GM21367 (cell line): ENCODE measurements around the gene PALM2AKAP2.
"Not testable (repeated sequence)": the region's sequence is repeated elsewhere in the genome, so short reads cannot be mapped to it uniquely, and the experiment has no call there.

Experiments used
- ATAC-seq: cut with Tn5 transposase; IDR thresholded peaks from one replicate; pipeline ENCODE4 v1.9.1; 2021; ENCODE audit not compliant: unreplicated experiment

Gene PALM2AKAP2

DNA sequence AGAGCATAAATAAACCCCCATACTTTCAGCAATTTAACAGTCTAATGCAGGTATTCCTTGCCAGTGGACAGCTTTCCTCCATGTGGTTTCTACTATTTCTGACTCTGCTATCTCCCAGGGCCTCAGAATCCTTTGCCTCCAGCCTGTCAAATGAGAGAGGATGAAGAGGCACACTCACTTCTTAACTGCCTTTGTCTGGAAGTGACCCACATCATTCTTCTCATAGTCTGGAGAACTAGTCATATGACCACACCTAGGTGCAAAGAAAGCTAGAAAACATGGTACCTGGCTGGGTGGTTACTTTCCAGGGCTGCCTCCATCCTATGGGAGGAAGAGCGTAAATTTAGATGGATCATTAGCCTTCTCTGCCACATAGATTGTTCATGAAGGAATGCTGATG lies 22.5 kb downstream of the PALM2AKAP2 start:
- ATAC-seq, result no peak

DNA sequence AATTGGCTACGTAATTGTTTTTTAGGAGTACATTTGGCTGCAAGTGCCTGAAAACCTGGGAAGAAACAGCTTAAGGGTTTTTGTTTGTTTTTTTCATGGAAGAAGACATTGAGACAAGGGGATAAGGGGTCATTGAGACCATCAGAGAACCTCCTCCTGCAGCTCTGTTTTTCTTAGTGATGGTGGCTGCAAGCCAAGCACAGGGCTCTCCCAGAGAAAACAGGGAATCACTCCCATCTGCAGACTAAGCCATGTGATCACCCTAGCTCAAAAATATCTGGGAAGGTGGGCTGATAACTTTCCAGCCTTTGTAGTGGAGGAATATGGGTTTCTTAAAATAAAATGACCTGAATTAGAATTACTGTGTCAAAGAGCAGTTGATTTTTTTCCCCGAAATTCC lies 25.1 kb downstream of the PALM2AKAP2 start:
- ATAC-seq, result no peak

DNA sequence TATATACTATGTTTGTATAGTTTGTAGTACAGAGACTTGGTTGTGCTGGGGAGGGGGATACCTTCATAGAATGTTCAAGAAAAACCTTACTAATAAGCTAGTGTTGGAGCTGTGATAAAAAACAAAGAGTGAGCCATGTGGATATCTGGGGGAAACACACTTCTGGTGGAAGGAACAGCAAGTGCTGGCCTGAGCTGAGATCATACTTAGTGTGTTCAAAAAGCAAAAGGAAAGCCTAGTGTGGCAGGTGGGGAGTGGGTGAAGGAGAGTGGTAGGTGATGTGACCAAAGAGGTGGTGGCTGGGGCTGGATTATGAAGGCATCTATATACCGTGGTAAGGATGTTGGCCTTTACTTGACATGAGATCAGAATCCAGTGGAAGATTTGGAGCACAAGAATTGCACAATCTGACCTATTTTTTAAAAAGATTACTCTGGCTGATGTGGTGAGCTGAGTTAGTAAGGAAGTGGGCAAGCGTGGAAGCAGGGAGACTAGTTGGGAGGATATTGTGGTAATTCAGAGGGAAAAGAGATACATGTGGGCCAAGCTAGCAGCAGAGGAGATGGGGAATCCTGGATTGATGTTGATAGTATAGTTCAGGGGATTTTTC lies 26.6 kb downstream of the PALM2AKAP2 start:
- ATAC-seq, result no peak

DNA sequence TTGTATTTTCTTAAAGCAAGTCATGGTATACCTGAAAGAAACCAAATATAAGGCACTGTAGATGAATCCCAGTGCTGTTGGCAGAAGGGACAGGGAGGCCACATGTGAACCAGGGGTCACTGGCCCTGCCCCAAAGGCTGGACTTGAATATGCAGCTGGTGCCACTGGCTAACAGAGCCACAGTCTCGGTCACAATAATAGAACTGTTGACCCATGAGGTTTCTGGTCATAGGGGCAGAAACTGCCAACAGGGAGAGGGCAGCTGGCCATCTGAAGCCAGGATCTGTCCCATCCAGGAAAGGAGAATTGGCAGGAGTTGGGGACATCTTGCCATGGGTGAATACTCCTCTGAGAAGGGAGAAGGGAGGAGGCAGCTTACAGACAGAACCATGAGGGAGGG lies 31.9 kb downstream of the PALM2AKAP2 start:
- ATAC-seq, result no peak

DNA sequence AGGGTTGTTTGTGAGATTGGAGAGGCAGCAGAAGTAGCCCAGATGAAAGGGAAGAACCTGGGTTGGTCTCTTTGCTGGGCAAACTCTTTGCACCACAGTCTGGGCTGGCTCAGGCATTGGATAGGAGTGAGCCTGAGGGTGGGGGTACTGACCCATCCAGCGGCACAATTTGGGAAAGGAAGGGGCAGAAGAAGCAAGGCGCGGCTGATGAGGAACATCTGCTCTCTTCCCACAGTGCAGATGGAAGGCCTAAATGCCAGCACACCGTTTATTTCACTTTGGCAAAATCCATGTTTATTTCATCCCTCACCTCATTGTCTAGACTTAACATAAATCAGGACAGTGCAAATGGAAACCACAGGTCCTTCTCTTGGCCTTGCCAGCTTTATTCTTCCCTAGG lies 32.3 kb downstream of the PALM2AKAP2 start:
- no peak for ATAC-seq

DNA sequence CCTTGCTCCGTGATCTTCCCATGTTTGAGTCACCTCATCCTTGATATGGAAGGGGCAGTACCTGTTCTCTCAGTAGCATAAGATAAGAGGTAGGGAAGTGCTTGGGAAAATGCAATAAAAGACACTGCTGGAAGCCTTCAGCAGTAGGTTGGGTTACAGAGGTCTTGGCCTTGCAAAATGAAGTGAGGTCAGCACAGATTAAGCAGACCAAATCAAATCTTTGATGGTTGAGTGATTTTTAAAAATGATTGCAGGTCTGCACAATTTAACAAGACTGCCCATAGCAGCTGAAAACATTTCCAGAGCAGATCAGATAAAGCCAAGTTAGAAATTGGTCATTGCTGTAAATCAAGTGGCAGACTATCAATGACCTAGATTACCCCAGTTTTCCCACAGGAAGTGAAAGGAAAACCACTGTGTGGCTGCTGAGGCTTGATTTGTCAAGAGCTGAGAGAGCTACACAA lies 32.9 kb downstream of the PALM2AKAP2 start:
- ATAC-seq, result no peak

DNA sequence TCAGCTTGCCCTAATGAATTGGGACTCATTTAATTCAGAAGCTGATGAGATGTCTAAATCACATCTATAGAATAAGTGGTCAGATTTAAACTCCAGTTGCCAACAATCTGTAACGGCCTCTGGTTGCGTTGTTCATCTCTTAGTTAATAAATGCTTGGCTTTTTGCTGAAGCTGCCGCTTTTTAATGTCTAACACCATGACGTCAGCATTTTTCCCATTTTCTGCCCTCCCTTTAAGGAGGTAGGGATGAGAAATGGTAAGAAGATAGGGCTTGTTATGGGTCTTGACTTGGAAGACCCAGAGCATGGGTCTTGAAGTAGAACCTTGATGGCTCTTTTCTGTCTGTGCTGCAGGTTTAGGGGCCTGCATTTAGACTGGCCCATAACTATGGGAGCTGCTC lies 33.3 kb downstream of the PALM2AKAP2 start:
- ATAC-seq, result no peak

DNA sequence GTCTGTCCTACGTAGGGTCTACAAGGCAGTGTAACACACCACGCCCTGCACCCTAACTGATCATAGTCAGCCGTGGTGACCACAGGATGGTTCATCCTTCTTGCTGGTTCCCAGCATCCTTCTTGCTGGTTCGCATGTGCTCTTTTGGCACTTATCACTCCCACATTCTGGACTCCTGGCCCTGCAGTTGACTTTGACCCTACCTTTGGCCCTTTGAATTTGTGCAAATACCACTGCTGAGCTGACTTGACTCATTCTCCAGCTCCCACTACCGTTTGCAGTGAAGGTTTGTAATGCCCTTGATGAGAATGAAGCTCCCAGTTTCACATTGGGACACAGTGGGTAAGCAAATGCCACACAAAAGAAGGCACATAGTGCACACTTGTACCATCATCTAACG lies 33.8 kb downstream of the PALM2AKAP2 start:
- no peak for ATAC-seq

DNA sequence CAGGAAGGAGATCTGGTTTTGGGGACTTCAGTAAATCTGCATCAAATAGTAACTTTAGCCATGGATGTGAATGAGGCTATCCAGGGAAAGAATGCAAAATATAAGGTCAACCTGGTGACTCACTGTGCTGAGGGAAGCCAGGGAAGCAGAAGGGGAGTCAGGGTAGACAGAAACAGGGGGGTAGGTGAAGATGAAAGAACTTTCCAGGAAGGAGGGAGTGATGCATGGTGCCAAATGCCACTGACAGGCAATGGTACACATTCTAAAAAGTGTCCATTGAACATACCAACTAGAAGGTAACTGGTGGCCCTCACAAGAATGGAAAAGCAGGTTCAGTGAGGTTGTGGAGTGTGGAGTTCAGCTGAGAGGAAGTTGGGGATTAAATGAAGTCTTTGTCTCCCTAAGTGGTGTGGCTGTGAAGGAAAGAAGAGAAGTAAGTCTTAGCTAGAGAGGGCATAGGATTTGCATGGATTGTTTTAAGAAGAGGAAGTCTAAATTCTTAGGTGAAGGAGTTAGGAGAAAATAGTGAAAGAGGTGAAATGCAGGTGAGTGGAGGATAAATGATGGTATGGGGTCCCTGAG lies 35.5 kb downstream of the PALM2AKAP2 start:
- no peak for ATAC-seq

DNA sequence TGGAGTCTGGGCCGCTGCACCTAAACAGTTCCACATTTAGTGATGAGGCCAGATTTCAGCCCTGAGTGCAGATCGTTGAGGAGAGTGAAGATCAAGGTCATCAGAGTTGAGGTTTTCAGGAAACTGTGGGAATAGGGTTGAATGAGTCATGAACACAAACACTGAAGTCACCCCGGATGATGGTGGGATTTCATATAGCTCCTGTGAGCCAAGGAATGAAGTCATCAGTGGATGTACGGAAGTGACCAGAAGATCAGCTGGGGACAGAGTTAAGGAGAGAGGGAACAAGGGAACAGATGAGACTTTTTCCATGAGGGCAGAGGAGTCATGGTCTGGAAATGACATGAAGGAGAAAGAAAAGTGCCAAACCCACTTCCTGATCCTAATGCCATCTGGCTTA lies 36.5 kb downstream of the PALM2AKAP2 start:
- ATAC-seq, result no peak

DNA sequence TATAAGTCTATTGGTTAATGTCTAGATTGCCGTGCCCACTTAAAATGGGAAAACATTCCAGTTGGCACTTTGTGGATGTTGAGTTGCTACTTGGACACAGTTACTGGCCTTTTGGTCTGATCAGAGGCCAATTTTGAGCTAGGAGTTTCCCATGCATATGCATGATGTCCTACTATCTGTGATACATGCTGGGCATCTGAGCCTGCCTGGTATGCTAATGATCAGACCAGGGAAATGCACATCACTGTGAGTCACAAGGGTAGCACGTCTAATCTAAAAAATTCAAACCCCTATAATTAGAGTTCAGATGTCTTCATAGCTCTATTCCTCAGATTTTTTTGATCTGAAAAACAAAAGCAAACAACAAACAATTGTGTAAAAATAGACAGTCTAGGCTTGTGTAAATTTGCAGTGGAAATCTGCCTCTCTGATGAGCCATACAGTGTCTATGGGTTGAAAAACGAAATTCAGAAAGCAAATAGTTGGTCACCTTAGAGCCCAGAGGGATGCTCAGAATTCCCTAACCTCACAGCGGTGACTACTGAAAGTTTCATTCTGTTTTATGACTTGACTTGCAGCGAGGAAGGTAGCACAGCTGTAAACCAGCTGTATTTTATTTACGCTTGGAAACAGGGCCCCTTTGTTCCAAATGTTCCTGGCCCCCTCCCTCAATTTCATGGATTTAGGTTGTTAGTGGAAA lies 37.3 kb downstream of the PALM2AKAP2 start:
- no peak for ATAC-seq

DNA sequence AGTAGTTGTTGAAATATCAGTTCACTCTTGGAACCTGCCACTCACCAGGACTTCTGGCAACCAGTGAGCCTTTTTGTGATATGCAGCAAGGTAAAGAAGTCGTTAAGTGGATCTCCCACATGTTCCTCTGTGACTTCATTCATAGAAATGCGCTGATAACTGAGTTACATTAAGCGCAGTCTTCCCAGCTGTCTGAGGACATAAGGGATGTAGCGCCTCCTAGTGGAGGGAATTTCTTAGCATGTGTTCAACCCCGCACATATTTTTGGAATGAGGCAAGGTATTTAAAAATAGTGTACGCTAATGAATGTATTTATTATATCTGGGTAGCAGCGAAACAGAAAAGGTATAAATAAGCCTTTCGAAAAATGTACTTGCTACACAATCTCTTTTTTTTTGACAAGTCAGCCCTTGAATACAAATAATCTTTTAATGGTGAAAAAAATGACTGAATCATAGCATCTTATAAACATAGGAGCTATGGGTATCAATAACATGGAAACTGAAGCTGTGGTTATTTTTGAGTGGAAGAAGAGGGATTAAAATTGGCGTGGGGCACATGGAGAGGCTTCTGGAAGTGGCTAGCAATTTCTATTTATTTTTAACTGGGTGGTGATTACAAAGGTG lies 38.0 kb downstream of the PALM2AKAP2 start:
- ATAC-seq, result peak; percentile 84

DNA sequence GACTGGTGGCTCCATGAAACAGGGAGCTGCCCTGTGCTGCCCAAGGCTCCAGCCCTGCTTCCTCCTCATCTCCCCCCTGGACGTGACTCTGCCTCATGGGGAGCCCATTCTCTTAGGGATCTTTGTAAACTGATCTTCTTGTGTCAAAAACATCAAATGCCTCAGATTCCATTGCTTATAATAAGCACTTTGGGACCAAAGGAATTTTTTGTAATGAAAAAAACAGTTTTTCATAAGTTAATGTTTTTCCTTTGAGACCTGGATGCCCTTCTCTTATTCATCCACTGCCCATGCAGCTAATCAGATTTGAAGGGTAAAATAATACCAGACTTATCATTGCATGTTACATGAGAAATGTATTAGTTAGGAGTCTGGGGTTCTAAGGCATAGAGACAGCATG lies 41.7 kb downstream of the PALM2AKAP2 start:
- no peak for ATAC-seq

DNA sequence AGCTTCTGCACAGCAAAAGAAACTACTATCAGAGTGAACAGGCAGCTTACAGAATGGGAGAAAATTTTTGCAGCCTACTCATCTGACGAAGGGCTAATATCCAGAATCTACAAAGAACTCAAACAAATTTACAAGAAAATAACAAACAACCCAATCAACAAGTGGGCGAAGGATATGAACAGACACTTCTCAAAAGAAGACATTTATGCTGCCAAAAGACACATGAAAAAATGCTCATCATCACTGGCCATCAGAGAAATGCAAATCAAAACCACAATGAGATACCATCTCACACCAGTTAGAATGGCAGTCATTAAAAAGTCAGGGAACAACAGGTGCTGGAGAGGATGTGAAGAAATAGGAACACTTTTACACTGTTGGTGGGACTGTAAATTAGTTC lies 45.4 kb downstream of the PALM2AKAP2 start:
- not testable (repeated sequence) for ATAC-seq

DNA sequence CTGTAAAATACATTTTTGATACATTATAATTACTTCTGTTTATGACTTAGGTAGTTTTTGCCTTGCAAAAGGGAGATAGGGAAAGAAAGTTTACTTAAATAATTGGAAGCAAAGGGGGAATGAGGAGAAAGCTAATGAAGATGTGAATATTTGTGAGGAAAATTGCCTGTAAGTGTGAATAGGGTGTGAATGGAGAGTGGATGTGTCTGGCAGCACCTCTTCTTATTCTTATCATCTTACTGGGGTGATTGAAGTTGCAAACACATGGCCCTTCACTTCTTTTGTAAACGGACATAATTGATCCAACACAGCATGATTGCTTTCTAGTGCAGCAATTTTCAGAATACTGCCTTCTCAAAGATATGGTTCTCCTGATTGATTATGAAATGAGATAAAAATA lies 46.6 kb downstream of the PALM2AKAP2 start:
- no peak for ATAC-seq

DNA sequence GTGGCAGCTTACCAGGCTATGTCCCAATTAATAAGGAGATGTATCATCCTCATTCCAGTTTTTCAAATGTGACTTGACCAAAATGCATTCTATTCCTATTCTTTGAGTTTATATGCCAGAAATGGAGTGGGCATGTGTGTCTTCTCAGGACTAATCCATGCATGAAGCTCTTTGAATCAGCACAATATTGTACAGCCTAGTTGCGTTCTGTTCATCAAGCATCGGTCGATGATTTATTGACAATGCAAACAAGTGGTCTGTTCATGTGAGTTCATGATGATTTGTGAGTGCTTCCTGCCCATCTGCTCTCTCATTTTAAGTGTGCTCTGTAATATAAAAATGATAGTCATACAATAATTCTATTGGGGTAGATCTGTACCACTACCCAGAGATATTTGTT lies 48.3 kb downstream of the PALM2AKAP2 start:
- ATAC-seq, result no peak
